HepG2 (cell line): Measurements from ENCODE around the gene STYXL2.

Source experiments
- CHD4 ChIP-seq: fragments of 200-600 bp; sonication (generic); IDR thresholded peaks from 2 replicates; pipeline ENCODE4 v1.7.0; 2017; ENCODE audit warnings: mild to moderate bottlenecking, low read length, borderline replicate concordance
- EZH2 ChIP-seq: conservative IDR thresholded peaks from 2 replicates; pipeline ENCODE4 v1.6.1; 2012; ENCODE audit warnings: mild to moderate bottlenecking, low read depth, low read length, moderate library complexity
- JUNB ChIP-seq: sonication (generic); formaldehyde crosslinking; IDR thresholded peaks from 2 replicates; pipeline ENCODE4 v1.8.0; 2022; ENCODE audit warnings: missing genetic modification reagents, mild to moderate bottlenecking, borderline replicate concordance
- PCBP1 ChIP-seq: fragments of 200-400 bp; formaldehyde crosslinking; IDR thresholded peaks from 2 replicates; pipeline ENCODE4 v1.6.1; 2017; ENCODE audit warnings: mild to moderate bottlenecking, low read depth, low read length, borderline replicate concordance
- SP4 ChIP-seq: sonication (generic); formaldehyde crosslinking; IDR thresholded peaks from 2 replicates; pipeline ENCODE4 v1.8.1; 2023; ENCODE audit warnings: mild to moderate bottlenecking, missing genetic modification reagents
- TF ChIP-seq, protein P1 (sequence below): sonication (generic); formaldehyde crosslinking; IDR thresholded peaks from 2 replicates; pipeline ENCODE4 v1.8.0; 2022; ENCODE audit warnings: mild to moderate bottlenecking, missing genetic modification reagents
- TF ChIP-seq, protein P2 (sequence below): IDR thresholded peaks from 2 replicates; pipeline ENCODE4 v1.6.1; 2016

DNA sequence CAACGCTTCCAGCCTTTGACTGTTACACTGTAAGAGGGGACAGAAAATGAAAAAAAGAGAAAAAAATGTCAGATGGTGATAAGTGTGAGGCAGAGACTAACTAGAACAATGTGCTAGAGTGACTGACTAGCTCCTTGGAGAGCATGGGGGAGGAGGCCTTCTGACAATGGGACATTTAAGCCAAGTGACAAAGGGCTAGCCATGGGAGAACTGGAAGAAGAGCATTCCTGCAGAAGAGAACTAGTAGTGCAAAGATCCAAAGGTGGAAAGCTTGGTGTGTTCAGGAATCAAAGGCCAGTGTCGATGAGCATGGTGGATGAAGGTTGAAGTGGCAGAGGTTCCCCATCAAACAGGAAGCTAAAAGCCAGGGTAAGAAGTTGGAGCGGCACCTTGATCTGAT lies 25.8 kb downstream of the STYXL2 start:
- TF ChIP-seq, protein P1, sequence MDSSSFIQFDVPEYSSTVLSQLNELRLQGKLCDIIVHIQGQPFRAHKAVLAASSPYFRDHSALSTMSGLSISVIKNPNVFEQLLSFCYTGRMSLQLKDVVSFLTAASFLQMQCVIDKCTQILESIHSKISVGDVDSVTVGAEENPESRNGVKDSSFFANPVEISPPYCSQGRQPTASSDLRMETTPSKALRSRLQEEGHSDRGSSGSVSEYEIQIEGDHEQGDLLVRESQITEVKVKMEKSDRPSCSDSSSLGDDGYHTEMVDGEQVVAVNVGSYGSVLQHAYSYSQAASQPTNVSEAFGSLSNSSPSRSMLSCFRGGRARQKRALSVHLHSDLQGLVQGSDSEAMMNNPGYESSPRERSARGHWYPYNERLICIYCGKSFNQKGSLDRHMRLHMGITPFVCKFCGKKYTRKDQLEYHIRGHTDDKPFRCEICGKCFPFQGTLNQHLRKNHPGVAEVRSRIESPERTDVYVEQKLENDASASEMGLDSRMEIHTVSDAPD (CRISPR knock-in tag) = no peak
- no peak for TF ChIP-seq PCBP1
- no peak for TF ChIP-seq EZH2
- no peak for TF ChIP-seq SP4
- TF ChIP-seq, protein P2, sequence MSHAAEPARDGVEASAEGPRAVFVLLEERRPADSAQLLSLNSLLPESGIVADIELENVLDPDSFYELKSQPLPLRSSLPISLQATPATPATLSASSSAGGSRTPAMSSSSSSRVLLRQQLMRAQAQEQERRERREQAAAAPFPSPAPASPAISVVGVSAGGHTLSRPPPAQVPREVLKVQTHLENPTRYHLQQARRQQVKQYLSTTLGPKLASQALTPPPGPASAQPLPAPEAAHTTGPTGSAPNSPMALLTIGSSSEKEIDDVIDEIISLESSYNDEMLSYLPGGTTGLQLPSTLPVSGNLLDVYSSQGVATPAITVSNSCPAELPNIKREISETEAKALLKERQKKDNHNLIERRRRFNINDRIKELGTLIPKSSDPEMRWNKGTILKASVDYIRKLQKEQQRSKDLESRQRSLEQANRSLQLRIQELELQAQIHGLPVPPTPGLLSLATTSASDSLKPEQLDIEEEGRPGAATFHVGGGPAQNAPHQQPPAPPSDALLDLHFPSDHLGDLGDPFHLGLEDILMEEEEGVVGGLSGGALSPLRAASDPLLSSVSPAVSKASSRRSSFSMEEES (CRISPR knock-in tag) = no peak
- no peak for TF ChIP-seq CHD4
- no peak for TF ChIP-seq JUNB
